CD8-positive, alpha-beta memory T cell (primary cell): ENCODE measurements around the gene AGPAT3. TPM values are rescaled to one million over a fixed set of nuclear protein-coding genes. Genes with fewer than 3 reads are reported as not detected.

Experiments
- CTCF ChIA-PET: fragments of 350-600 bp; sonication (Branson Sonifier 250); formaldehyde crosslinking; loops from one replicate; lab custom pipeline; 2021; ENCODE audit warnings: antibody characterized with exemption; lab: Charles Lee
- POLR2A ChIA-PET: fragments of 350-600 bp; sonication (Branson Sonifier 250); formaldehyde crosslinking; loops from one replicate; lab custom pipeline; 2021; ENCODE audit warnings: antibody characterized with exemption; lab: Charles Lee
- DNase-seq, 5 donors: peaks; one replicate each; pipeline versions ENCODE4 v3.0.0 to v3.0.0-alpha.2; 2020 to 2022; ENCODE audit warnings: mixed read lengths in 1 of 5
- H3K27ac ChIP-seq: one replicate; pipeline ENCODE4 v1.7.0; 2013; ENCODE audit warnings: low read depth, mild to moderate bottlenecking, low read length, moderate library complexity
- H3K27me3 ChIP-seq: 2 replicates; pipeline ENCODE4 v1.7.0; 2013; ENCODE audit warnings: low read length, mild to moderate bottlenecking; ENCODE audit not compliant: insufficient read depth, poor library complexity, severe bottlenecking
- H3K36me3 ChIP-seq: 2 replicates; pipeline ENCODE4 v1.7.0; 2013; ENCODE audit warnings: mild to moderate bottlenecking, low read length, moderate library complexity; ENCODE audit not compliant: insufficient read depth
- H3K4me1 ChIP-seq: 2 replicates; pipeline ENCODE4 v1.7.0; 2013; ENCODE audit warnings: mild to moderate bottlenecking, low read length, moderate library complexity; ENCODE audit not compliant: insufficient read depth
- H3K4me3 ChIP-seq: 2 replicates; pipeline ENCODE4 v1.7.0; 2013; ENCODE audit warnings: mild to moderate bottlenecking, low read length
- H3K9me3 ChIP-seq: 2 replicates; pipeline ENCODE4 v1.7.0; 2013; ENCODE audit warnings: mild to moderate bottlenecking, low read length
- H3K27ac Mint-ChIP-seq, 8 donors: one replicate each; pipeline ENCODE4 v1.8.0; 2020 to 2021; ENCODE audit warnings: mixed read lengths in 8 of 8, mild to moderate bottlenecking in 6 of 8, inconsistent platforms in 3 of 8, moderate library complexity in 3 of 8
- H3K27me3 Mint-ChIP-seq, 2 donors: one replicate each; pipeline ENCODE4 v1.8.0; 2020 to 2021; ENCODE audit warnings: mixed read lengths in 2 of 2, mild to moderate bottlenecking in 1 of 2, moderate library complexity in 1 of 2
- H3K36me3 Mint-ChIP-seq, 3 donors: one replicate each; pipeline ENCODE4 v1.8.0; 2020 to 2021; ENCODE audit warnings: mixed read lengths in 3 of 3, inconsistent platforms in 1 of 3, mild to moderate bottlenecking in 1 of 3
- H3K4me1 Mint-ChIP-seq, 3 donors: one replicate each; pipeline ENCODE4 v1.8.0; 2020 to 2021; ENCODE audit warnings: mixed read lengths in 3 of 3, inconsistent platforms in 1 of 3, mild to moderate bottlenecking in 1 of 3
- H3K4me3 Mint-ChIP-seq, 7 donors: one replicate each; pipeline ENCODE4 v1.8.0; 2020 to 2021; ENCODE audit warnings: mixed read lengths in 7 of 7, mild to moderate bottlenecking in 6 of 7, moderate library complexity in 4 of 7, inconsistent platforms in 2 of 7
- H3K9me3 Mint-ChIP-seq, 5 donors: one replicate each; pipeline ENCODE4 v1.8.0; 2020 to 2022; ENCODE audit warnings: mixed read lengths in 5 of 5, mild to moderate bottlenecking in 3 of 5, moderate library complexity in 2 of 5, inconsistent platforms in 1 of 5
- polyA plus RNA-seq: library from polyadenylated mRNA; unstranded; fragments of 300-500 nt; fragmentation: Illumina TruSeq; gene quantifications from one replicate; pipeline ENCODE4 v1.2.3, GENCODE V29; 2021
- total RNA-seq, 2 experiments: library from RNA; stranded (reverse); gene quantifications; one replicate each; pipeline ENCODE4 v1.2.3, GENCODE V29; 2021

Gene AGPAT3
- total and polyA plus RNA-seq, 3 experiments from 2014 or later, result 15.9 to 69.3 (median 66.5) TPM

- DNase-seq, result no peak
- POLR2A ChIA-PET, result interaction anchor here (0.6 kb wide), 1 partner anchor 13 kb away, joined by 3 read pairs; no protein-coding TSS in a partner anchor
- no peaks in the 10 kb centered on the region for H3K9me3 Mint-ChIP-seq
- no peaks in the 10 kb centered on the region for H3K27me3 Mint-ChIP-seq
- Histone ChIP-seq H3K9me3 (no peaks in the 10 kb centered on the region), H3K27ac (no peak overlapping the region), H3K4me3 (no peak overlapping the region), H3K27me3 (no peaks in the 10 kb centered on the region), H3K4me1 (no peaks in the 10 kb centered on the region), H3K36me3 (no peaks in the 10 kb centered on the region)
- H3K27ac Mint-ChIP-seq, result peak overlapping the region in 1 of 8 donors; percentile 73
- H3K36me3 Mint-ChIP-seq, result peaks cover 0 to 53% (median 3%) of the 10 kb centered on the region in 3 donors
- no peak overlapping the region for H3K4me3 Mint-ChIP-seq
- H3K4me1 Mint-ChIP-seq, result peaks cover 9 to 11% (median 11%) of the 10 kb centered on the region in 3 donors
- CTCF ChIA-PET, result interaction anchor here (2.0 kb wide), 1 partner anchor 171 kb away, joined by 6 read pairs; no protein-coding TSS in a partner anchor
Observed at GRCh38 chr21:43981151-43981870, 116.3 kb downstream of the AGPAT3 start.

GRCh38 chr21:43981871-43982210 is 116.8 kb downstream of the AGPAT3 start:
- no peak overlapping the region for H3K27ac Mint-ChIP-seq
- ChIA-PET POLR2A (no interaction called here), CTCF (interaction anchor here (2.0 kb wide), 1 partner anchor 171 kb away, joined by 6 read pairs; no protein-coding TSS in a partner anchor)
- Histone ChIP-seq H3K9me3 (no peaks in the 10 kb centered on the region), H3K27me3 (no peaks in the 10 kb centered on the region), H3K27ac (no peak overlapping the region), H3K4me3 (no peak overlapping the region), H3K4me1 (no peaks in the 10 kb centered on the region), H3K36me3 (no peaks in the 10 kb centered on the region)
- H3K4me1 Mint-ChIP-seq, result peaks cover 9 to 15% (median 14%) of the 10 kb centered on the region in 3 donors
- H3K36me3 Mint-ChIP-seq, result peaks cover 0 to 53% (median 3%) of the 10 kb centered on the region in 3 donors
- H3K9me3 Mint-ChIP-seq, result no peaks in the 10 kb centered on the region
- no peak for DNase-seq
- H3K27me3 Mint-ChIP-seq, result no peaks in the 10 kb centered on the region
- no peak overlapping the region for H3K4me3 Mint-ChIP-seq

GRCh38 chr21:43982489-43983078 is 117.6 kb downstream of the AGPAT3 start:
- no peaks in the 10 kb centered on the region for H3K36me3 ChIP-seq
- peaks cover 9 to 15% (median 14%) of the 10 kb centered on the region in 3 donors for H3K4me1 Mint-ChIP-seq
- ChIA-PET POLR2A (interaction anchor here (0.8 kb wide), 1 partner anchor 15 kb away, joined by 3 read pairs; no protein-coding TSS in a partner anchor), CTCF (interaction anchor here (1.0 kb wide), 1 partner anchor 9 kb away, joined by 3 read pairs; no protein-coding TSS in a partner anchor)
- no peak overlapping the region for H3K27ac Mint-ChIP-seq
- H3K27ac ChIP-seq, result no peak overlapping the region
- H3K36me3 Mint-ChIP-seq, result peaks cover 0 to 46% (median 3%) of the 10 kb centered on the region in 3 donors
- H3K4me3 ChIP-seq, result no peak overlapping the region
- no peak overlapping the region for H3K4me3 Mint-ChIP-seq
- no peak for DNase-seq
- H3K9me3 ChIP-seq, result no peaks in the 10 kb centered on the region
- H3K4me1 ChIP-seq, result no peaks in the 10 kb centered on the region
- no peaks in the 10 kb centered on the region for H3K27me3 Mint-ChIP-seq
- H3K27me3 ChIP-seq, result no peaks in the 10 kb centered on the region
- no peaks in the 10 kb centered on the region for H3K9me3 Mint-ChIP-seq

- Histone ChIP-seq H3K27ac (no peak overlapping the region), H3K4me3 (no peak overlapping the region), H3K4me1 (no peaks in the 10 kb centered on the region), H3K27me3 (no peaks in the 10 kb centered on the region), H3K36me3 (no peaks in the 10 kb centered on the region), H3K9me3 (no peaks in the 10 kb centered on the region)
- H3K4me3 Mint-ChIP-seq, result no peak overlapping the region
- no peaks in the 10 kb centered on the region for H3K27me3 Mint-ChIP-seq
- POLR2A ChIA-PET, result interaction anchor here (0.8 kb wide), 1 partner anchor 14 kb away, joined by 3 read pairs; no protein-coding TSS in a partner anchor
- H3K4me1 Mint-ChIP-seq, result peaks cover 9 to 15% (median 14%) of the 10 kb centered on the region in 3 donors
- no peak for DNase-seq
- no peak overlapping the region for H3K27ac Mint-ChIP-seq
- H3K9me3 Mint-ChIP-seq, result no peaks in the 10 kb centered on the region
- H3K36me3 Mint-ChIP-seq, result peaks cover 0 to 42% (median 3%) of the 10 kb centered on the region in 3 donors
- CTCF ChIA-PET, result interaction anchor here (1.0 to 2.8 kb wide), 2 partner anchors 8 kb away, joined by 3 to 10 read pairs; no protein-coding TSS in a partner anchor
Observed at GRCh38 chr21:43983390-43983789, 118.4 kb downstream of the AGPAT3 start.

GRCh38 chr21:43983860-43984420 is 118.9 kb downstream of the AGPAT3 start:
- POLR2A ChIA-PET, result no interaction called here
- DNase-seq, result no peak
- CTCF ChIA-PET, result interaction anchor here (2.8 kb wide), 1 partner anchor 8 kb away, joined by 10 read pairs; no protein-coding TSS in a partner anchor
- Mint-ChIP-seq H3K27me3 (no peaks in the 10 kb centered on the region), H3K9me3 (no peaks in the 10 kb centered on the region), H3K4me3 (no peak overlapping the region), H3K27ac (peak overlapping the region in 3 of 8 donors; percentile 25 to 66 (median 42)), H3K36me3 (peaks cover 0 to 37% (median 3%) of the 10 kb centered on the region in 3 donors), H3K4me1 (peaks cover 9 to 15% (median 14%) of the 10 kb centered on the region in 3 donors)
- Histone ChIP-seq H3K27ac (no peak overlapping the region), H3K4me1 (no peaks in the 10 kb centered on the region), H3K27me3 (no peaks in the 10 kb centered on the region), H3K36me3 (no peaks in the 10 kb centered on the region), H3K4me3 (no peak overlapping the region), H3K9me3 (no peaks in the 10 kb centered on the region)

- ChIA-PET CTCF (interaction anchor here (2.8 kb wide), 1 partner anchor 9 kb away, joined by 10 read pairs; no protein-coding TSS in a partner anchor), POLR2A (no interaction called here)
- Mint-ChIP-seq H3K36me3 (peaks cover 0 to 31% (median 0%) of the 10 kb centered on the region in 3 donors), H3K27ac (peak overlapping the region in 5 of 8 donors; percentile 5 to 67 (median 28)), H3K4me1 (peaks cover 9 to 15% (median 14%) of the 10 kb centered on the region in 3 donors), H3K4me3 (no peak overlapping the region), H3K9me3 (no peaks in the 10 kb centered on the region), H3K27me3 (no peaks in the 10 kb centered on the region)
- Histone ChIP-seq H3K4me1 (no peaks in the 10 kb centered on the region), H3K27me3 (no peaks in the 10 kb centered on the region), H3K36me3 (no peaks in the 10 kb centered on the region), H3K9me3 (no peaks in the 10 kb centered on the region), H3K4me3 (no peak overlapping the region), H3K27ac (no peak overlapping the region)
- DNase-seq, result no peak
Observed at GRCh38 chr21:43984905-43985689, 120.1 kb downstream of the AGPAT3 start.

GRCh38 chr21:43985690-43986251 is 120.7 kb downstream of the AGPAT3 start:
- POLR2A ChIA-PET, result no interaction called here
- Histone ChIP-seq H3K4me1 (no peaks in the 10 kb centered on the region), H3K9me3 (no peaks in the 10 kb centered on the region), H3K27me3 (no peaks in the 10 kb centered on the region), H3K36me3 (no peaks in the 10 kb centered on the region), H3K4me3 (no peak overlapping the region), H3K27ac (no peak overlapping the region)
- Mint-ChIP-seq H3K4me3 (no peak overlapping the region), H3K4me1 (peaks cover 9 to 15% (median 14%) of the 10 kb centered on the region in 3 donors), H3K36me3 (peaks cover 0 to 27% (median 0%) of the 10 kb centered on the region in 3 donors), H3K27me3 (no peaks in the 10 kb centered on the region), H3K9me3 (no peaks in the 10 kb centered on the region), H3K27ac (peak overlapping the region in 6 of 8 donors; percentile 5 to 76 (median 42))
- DNase-seq, result no peak
- CTCF ChIA-PET, result interaction anchor here (2.8 kb wide), 1 partner anchor 10 kb away, joined by 10 read pairs; no protein-coding TSS in a partner anchor
